ENCODE data around the gene CCDC93. TPM values are rescaled to one million over a fixed set of nuclear protein-coding genes. Genes with fewer than 3 reads are reported as not detected.

Gene CCDC93
- total RNA-seq, 4 donors from 2014 or later: 25.6 to 52.4 (median 33.1) TPM

- Histone ChIP-seq H3K27ac (no peak overlapping the region), H3K4me3 (replicated peaks in 1 of 3) (no peak overlapping the region), H3K9me3 (no peaks in the 10 kb centered on the region), H3K27me3 (no peaks in the 10 kb centered on the region), H3K36me3 (no peaks in the 10 kb centered on the region), H3K4me1 (no peaks in the 10 kb centered on the region)
- DNase-seq: no peak
- TF ChIP-seq CTCF (IDR thresholded peaks at IDR 0.05) (no peak), POLR2A (IDR thresholded peaks at IDR 0.05) (no peak)
- 50 to 77% methylated on average over 4 of the region's 4 CpGs for WGBS, 2 donors
- intact Hi-C loops (cut with DNase I): no loop called here
Measured at GRCh38 chr2:118059919-118060478, 46.1 kb upstream of the CCDC93 start.

- Histone ChIP-seq H3K4me1 (no peaks in the 10 kb centered on the region), H3K9me3 (no peaks in the 10 kb centered on the region), H3K27ac (no peak overlapping the region), H3K27me3 (no peaks in the 10 kb centered on the region), H3K36me3 (no peaks in the 10 kb centered on the region), H3K4me3 (replicated peaks in 1 of 3) (no peak overlapping the region)
- intact Hi-C loops (cut with DNase I): no loop called here
- no peak for DNase-seq
- TF ChIP-seq CTCF (IDR thresholded peaks at IDR 0.05) (no peak), POLR2A (IDR thresholded peaks at IDR 0.05) (no peak)
- WGBS, 2 donors: 81 to 86% methylated on average over 3 of the region's 3 CpGs
Measured at GRCh38 chr2:118058951-118059350, 45.1 kb upstream of the CCDC93 start.

- Histone ChIP-seq H3K27ac (no peak overlapping the region), H3K4me3 (replicated peaks in 1 of 3) (no peak overlapping the region), H3K27me3 (no peaks in the 10 kb centered on the region), H3K9me3 (no peaks in the 10 kb centered on the region), H3K36me3 (no peaks in the 10 kb centered on the region), H3K4me1 (no peaks in the 10 kb centered on the region)
- TF ChIP-seq POLR2A (IDR thresholded peaks at IDR 0.05) (no peak), CTCF (IDR thresholded peaks at IDR 0.05) (no peak)
- intact Hi-C loops (cut with DNase I): no loop called here
- no peak for DNase-seq
- 93 to 96% methylated on average over 3 of the region's 3 CpGs for WGBS, 2 donors
Measured at GRCh38 chr2:118056801-118057200, 42.9 kb upstream of the CCDC93 start.

GRCh38 chr2:118056165-118056534 lies 42.3 kb upstream of the CCDC93 start:
- no peaks in the 10 kb centered on the region for H3K9me3 ChIP-seq
- no peak for TF ChIP-seq CTCF (IDR thresholded peaks at IDR 0.05)
- no peak for TF ChIP-seq POLR2A (IDR thresholded peaks at IDR 0.05)
- no peak for DNase-seq
- no peak overlapping the region for H3K27ac ChIP-seq
- H3K27me3 ChIP-seq: no peaks in the 10 kb centered on the region
- no peaks in the 10 kb centered on the region for H3K36me3 ChIP-seq
- no peaks in the 10 kb centered on the region for H3K4me1 ChIP-seq
- intact Hi-C loops (cut with DNase I): no loop called here
- WGBS, 2 donors: 45 to 53% methylated on average over 3 of the region's 3 CpGs
- H3K4me3 ChIP-seq (replicated peaks in 1 of 3): no peak overlapping the region

GRCh38 chr2:118055512-118056164 lies 41.8 kb upstream of the CCDC93 start:
- no peak overlapping the region for H3K27ac ChIP-seq
- no peak for DNase-seq
- H3K27me3 ChIP-seq: no peaks in the 10 kb centered on the region
- H3K4me1 ChIP-seq: no peaks in the 10 kb centered on the region
- WGBS, 2 donors: 76 to 77% methylated on average over 9 to 10 of the region's 10 CpGs
- intact Hi-C loops (cut with DNase I): no loop called here
- no peaks in the 10 kb centered on the region for H3K36me3 ChIP-seq
- H3K9me3 ChIP-seq: no peaks in the 10 kb centered on the region
- no peak overlapping the region for H3K4me3 ChIP-seq (replicated peaks in 1 of 3)
- no peak for TF ChIP-seq CTCF (IDR thresholded peaks at IDR 0.05)
- TF ChIP-seq POLR2A (IDR thresholded peaks at IDR 0.05): no peak
